ENCODE results near the gene ERGIC2.
"Not testable (repeated sequence)": the region's sequence is repeated elsewhere in the genome, so short reads cannot be mapped to it uniquely, and the experiment has no call there.

The ERGIC2 gene, protein sequence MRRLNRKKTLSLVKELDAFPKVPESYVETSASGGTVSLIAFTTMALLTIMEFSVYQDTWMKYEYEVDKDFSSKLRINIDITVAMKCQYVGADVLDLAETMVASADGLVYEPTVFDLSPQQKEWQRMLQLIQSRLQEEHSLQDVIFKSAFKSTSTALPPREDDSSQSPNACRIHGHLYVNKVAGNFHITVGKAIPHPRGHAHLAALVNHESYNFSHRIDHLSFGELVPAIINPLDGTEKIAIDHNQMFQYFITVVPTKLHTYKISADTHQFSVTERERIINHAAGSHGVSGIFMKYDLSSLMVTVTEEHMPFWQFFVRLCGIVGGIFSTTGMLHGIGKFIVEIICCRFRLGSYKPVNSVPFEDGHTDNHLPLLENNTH

DNA sequence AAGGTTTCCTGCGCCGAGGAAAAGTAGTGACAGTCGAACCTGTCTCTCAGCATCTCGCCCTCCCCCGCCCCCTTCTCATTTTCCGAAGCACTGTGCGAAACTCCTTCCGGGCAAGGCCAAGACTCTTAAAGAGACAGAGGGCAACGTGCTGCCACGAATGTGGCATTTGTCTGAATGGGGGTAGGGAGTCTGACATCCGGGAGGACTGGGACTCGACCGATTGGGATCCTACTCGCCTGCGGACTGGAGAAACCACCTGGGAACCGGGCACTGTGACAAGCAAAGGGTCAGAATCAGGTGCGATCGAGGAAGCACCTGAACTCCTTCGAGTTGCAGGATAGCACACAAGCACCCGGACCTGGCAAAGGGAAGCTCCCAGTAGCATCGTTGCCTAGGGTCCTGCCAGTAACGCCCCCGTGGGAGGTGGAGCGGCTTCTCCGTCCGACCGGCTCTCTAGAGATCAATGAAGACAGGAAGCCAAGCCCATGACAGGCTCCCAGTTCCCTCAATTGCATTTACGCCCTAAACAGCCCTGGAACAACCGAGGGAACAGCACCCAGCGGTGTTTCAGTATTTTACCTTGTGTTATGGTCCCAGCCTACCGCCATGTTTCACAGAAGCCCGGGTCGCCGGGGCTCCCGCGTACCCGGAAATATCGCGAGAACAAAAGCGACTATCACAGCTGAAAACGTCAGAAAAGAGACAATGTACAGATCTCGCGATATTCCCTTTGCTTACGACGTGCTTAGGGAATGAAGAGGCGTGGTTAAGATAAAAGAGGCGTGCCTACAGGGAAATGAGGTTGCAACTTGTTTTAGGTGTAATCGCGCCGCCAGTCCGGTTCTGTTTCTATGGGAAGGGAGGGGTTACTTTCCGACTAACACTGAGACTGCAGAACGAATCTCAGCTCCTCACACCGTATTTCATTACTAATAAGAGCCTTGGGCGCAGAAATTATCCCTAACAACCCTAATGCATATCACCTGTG lies at the start of gene ERGIC2:
Gene ERGIC2, minus strand, starts transcription at position 637 of the 988 bp plus-strand sequence. CDS start 9,539 bp downstream, outside the sequence.
- peak; percentile 77 to 80 for DNase-seq (ENCODE audit: low read depth in 2 of 2)

DNA sequence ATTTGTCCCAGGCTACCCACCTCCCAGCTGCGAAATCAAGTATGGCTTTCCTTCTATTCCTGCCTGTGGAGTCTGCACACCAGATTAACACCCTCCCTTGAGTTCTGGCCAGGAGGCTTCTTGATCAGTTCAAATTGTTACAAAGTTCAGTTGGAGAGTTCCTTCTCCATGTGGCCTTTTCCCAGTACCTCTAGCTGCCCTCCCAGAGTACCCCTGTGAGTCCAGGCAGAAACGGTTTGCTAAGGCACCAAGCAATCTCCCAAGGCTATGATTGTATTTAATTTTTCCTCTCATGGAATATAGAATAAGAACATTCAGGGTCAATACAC lies 49.7 kb upstream of the ERGIC2 start:
- DNase-seq (ENCODE audit: low read depth in 2 of 2): no peak

DNA sequence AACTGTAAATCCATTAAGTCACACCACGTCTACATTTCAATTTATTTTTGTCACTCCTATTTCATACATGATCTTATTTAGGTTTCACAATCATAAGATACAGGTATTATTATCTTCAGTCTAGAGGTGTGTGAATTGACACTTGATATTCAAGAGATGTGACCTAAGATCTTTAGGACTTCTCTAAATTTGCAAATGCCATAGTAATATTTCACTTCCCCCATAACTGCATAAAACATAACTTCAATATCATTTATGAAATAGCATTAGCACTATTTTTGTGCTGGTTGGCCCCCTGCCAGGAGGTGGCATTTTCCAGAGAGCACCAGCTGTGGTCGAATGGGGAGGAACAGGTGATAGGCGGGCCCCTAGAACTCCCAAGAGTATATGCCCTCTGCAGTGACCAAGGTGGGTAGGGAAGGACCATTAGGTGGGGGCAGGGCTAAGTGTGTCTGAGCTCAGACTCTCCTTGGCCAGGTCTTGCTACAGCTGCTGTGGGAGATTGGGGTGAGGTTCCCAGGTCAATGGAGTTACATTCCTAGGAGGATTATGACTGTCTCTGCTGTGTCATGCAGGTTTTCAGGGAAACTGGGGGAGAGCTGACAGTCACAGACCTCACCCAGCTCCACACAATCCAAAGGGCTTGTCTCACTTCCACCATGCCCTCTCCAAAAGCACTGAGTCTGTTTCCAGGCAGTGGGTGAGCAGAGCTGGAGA lies 49.2 kb upstream of the ERGIC2 start:
- DNase-seq (ENCODE audit: low read depth in 2 of 2): no peak

DNA sequence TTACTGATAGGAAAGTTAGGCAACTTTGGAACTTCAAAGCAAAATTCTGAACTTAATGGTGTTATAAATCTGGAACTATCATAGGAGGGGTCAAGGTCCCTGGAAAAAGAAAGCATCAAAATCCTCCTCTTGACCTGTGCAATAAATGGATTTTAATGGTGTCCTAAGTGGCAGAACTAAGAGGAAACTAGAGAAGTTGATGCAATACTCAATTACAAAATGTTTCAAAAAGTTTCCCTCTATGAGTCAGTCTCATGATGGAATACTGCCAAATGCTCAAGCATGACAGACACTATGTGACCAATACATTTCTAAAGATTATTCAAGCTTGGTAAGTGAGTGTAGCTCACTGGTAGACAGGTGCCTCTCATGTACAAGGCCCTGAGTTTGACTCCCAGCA lies 47.7 kb upstream of the ERGIC2 start:
- DNase-seq (ENCODE audit: low read depth in 2 of 2): no peak

DNA sequence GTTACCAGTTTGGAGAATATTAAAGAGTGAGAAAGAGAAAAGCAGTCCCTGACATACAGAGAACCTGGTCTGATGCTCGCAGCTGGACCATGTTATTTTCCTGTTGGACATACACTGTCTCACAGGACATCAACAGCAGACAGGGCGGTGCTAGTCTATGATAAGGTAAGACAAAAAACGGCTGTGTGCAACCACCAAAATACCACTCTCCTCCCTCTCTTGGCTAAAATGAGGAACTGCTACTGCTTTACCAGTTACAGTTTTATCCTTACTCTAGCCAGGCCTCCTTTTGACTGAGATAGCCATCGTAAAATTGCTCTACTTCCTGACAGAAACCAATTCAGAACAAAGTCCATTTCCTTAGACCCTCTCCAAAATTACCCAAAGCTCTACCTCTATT lies 47.0 kb upstream of the ERGIC2 start:
- no peak for DNase-seq (ENCODE audit: low read depth in 2 of 2)

DNA sequence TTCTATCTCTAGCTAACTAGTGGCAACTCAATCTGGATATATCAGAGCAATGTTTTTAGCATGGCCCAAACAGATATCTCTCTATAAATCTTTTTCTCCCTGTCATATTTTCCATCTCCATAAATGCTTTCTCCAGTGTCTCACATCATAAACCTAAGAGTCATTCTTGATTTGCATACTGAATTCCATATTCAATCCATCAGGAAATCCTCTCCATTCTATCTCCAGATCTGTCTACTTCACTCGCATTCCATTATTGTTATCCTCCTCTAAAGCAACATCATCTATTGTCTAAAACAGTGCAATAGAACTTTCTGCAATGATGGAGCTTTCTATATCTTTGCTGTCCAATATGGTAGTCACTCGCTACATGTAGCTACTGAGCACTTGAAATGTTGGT lies 45.5 kb upstream of the ERGIC2 start:
- no peak for DNase-seq (ENCODE audit: low read depth in 2 of 2)

- no peak for DNase-seq (ENCODE audit: low read depth in 2 of 2)
These were observed 44.8 kb upstream of the ERGIC2 start for GRCh38 chr12:29425722-29426121.

DNA sequence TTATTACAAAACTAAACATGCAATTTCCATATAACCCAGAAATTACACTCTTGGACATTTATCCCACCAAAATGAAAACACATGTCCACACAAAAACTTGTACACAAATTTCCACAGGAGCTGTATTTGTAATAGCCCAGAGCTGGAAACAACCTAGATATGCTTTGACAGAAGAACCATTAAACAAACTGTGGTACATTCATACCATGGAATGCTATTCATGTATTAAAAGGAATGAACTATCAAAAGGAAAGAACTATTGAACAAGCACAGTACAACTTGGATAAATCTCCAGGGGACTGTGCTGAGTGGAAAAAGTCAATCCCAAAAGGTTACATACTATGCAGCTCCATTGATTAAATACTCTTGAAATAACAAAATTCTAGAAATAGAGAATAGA lies 35.8 kb upstream of the ERGIC2 start:
- DNase-seq (ENCODE audit: low read depth in 2 of 2): no peak

- DNase-seq (ENCODE audit: low read depth in 2 of 2): no peak
These were observed 34.1 kb upstream of the ERGIC2 start for GRCh38 chr12:29415111-29415510.

DNA sequence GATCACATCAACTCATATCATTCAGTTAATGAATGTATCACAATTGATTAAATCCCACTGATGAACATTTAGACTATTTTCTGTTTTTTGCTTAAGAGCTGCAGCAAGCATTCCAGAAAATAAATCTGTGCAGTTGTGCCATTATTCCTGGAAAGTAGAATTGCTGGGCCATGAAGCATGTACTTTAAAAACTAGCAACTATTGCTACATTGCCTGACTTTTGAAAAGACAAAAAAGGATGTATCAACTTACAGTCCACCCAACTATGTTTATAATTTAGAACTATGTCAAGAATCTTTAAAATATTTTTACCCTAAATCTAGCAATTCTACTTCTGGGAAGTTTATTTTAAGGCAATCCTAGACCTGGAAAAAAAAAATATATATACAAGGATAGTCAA lies 33.4 kb upstream of the ERGIC2 start:
- no peak for DNase-seq (ENCODE audit: low read depth in 2 of 2)

- no peak for DNase-seq (ENCODE audit: low read depth in 2 of 2)
These were observed 24.6 kb upstream of the ERGIC2 start for GRCh38 chr12:29405561-29405960.

DNA sequence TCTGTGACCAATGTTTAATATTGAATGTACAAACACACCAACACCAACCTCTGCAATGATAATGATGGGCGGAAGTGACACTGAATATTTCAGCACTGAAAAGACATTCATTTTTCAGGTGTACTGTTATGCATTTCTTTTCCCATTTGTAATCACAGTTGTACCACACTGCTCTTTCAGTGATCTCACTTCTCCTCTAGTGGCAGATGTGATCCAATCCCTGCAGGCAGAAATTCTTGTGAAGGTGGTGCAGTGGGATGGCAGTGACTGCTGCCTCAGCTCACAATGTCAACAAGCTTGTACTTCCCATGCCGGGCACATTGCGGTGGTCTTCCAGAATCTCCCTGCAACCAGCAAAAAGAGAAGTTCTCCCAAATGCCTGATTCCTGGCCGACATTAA lies 23.0 kb upstream of the ERGIC2 start:
- DNase-seq (ENCODE audit: low read depth in 2 of 2): no peak

- no peak for DNase-seq (ENCODE audit: low read depth in 2 of 2)
These were observed 21.5 kb upstream of the ERGIC2 start for GRCh38 chr12:29402437-29402836.

- DNase-seq (ENCODE audit: low read depth in 2 of 2): no peak
These were observed 17.5 kb upstream of the ERGIC2 start for GRCh38 chr12:29398495-29398894.

DNA sequence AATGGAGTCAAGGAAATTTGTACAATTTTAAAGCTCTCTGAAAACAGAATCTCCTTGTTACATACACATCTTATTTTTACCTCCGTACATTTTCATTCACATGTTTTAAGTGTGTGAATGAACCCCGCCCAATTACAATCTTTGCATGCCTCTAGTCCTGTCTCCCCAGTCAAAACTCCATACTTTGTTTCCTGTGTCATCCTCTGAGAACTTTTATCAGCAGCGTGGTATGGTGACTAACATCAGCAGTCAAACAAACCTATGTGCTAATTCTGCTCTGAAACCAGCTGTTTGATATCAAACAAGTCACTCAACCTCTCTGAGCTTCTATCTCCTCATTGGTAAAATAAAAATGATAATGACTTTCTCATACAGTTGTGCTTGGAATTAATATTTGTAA lies 15.8 kb upstream of the ERGIC2 start:
- no peak for DNase-seq (ENCODE audit: low read depth in 2 of 2)

DNA sequence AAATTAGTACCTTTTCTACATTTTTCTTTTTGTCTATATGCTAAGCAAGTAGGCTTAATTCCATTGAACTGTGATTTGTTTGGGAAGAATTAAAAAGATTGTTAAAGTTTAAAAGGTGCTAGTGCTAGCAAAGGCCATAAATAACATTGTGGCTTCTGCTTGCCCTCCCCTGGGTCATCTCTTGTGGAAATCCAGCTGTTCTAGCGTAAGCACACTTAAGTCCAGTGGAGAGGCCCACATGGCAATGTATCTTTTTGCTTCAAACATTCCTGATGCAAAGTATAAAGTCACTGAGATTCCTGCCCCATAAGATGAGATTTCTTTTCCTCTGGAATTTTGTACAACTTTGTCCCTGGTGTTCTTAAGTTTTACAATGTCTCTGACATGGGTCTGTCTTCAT lies 14.4 kb upstream of the ERGIC2 start:
- no peak for DNase-seq (ENCODE audit: low read depth in 2 of 2)

DNA sequence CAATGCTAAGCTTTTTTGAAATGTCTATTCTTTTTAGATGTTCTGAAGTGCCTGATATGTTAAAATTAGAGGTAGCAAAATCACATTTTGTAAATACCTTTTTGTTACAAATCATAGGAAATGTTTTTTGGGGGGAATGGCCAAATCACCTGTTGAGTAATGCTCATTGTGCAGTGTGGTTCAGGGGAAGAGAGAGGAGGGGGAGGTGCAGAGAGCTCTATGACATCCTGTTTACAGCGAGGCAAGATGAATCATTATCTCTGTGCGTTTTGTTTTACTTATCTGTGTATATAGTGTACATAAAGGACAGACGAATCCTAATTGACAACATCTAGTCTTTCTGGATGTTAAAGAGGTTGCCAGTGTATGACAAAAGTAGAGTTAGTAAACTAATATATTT lies 9.4 kb upstream of the ERGIC2 start:
- DNase-seq (ENCODE audit: low read depth in 2 of 2): not testable (repeated sequence)

DNA sequence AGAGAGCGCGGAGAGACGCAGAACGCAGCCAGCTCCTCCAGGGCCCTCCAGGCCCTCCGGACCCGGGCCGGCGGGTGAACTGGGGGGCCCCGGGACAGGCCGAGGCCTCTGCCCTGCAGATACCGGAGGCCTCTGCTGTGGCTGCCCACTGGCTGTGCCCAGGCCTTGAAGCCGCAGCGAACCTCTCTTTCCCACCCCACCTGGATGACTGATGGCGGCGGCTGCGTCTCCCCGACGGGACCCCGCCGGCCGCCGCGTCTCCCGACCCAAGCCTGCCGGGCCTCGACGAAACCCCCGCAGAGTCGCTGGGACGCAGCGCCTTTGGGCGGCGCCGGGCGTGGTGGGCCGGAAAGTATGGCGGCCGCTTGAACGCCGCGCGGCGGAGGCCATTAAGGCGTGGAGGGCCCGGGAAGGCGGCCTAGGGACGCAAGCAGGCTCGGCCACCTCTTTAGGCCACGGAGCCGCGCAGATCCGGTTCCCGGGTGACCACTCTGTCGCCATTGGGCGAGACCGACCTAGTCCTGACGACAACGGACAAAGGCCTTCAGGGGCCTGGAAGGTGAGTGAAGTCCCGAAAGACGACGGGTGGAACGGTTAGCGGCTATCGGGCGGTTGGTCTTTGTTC lies 8.4 kb upstream of the ERGIC2 start:
- no peak for DNase-seq (ENCODE audit: low read depth in 2 of 2)

GRCh38 chr12:29386084-29386680 lies 5.2 kb upstream of the ERGIC2 start:
- not testable (repeated sequence) for DNase-seq (ENCODE audit: low read depth in 2 of 2)

DNA sequence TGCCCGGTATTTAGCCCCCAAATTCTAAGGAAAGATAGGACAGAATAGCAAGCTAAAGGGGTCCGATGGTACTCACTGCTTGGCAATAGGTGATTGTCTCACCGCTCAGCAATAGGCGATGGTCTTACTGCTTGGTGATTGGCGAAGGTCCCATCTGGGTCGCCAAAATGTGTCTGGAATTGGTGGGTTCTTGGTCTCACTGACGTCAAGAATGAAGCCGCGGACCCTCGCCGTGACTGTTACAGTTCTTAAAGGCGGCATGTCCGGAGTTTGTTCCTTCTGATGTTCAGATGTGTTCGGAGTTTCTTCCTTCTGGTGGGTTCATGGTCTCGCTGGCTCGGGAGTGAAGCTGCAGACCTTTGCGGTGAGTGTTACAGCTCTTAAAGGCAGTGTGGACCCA lies 4.2 kb upstream of the ERGIC2 start:
- not testable (repeated sequence) for DNase-seq (ENCODE audit: low read depth in 2 of 2)

DNA sequence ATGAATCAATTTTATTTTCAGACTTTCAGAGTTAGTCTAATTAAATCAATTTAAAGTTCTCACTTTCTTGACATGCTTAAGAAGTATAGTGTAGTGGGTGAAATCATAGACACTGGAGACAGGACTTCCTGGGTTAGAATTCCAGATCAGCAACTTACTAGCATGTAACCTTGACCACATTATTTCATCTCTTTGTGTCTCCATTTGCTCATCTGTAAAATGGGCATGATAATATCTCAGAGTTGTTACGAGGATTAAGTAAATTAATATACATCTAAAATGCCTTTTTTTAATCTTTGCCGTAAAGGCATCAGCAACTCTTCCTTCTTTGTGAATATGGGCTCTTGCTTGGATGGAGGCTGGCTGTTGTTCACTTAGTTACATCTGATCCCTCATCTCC lies 1.3 kb upstream of the ERGIC2 start:
- no peak for DNase-seq (ENCODE audit: low read depth in 2 of 2)
